ENCODE measurements around the gene KLK15.
"Not testable (repeated sequence)": the region's sequence is repeated elsewhere in the genome, so short reads cannot be mapped to it uniquely, and the experiment has no call there.

Gene KLK15

DNA sequence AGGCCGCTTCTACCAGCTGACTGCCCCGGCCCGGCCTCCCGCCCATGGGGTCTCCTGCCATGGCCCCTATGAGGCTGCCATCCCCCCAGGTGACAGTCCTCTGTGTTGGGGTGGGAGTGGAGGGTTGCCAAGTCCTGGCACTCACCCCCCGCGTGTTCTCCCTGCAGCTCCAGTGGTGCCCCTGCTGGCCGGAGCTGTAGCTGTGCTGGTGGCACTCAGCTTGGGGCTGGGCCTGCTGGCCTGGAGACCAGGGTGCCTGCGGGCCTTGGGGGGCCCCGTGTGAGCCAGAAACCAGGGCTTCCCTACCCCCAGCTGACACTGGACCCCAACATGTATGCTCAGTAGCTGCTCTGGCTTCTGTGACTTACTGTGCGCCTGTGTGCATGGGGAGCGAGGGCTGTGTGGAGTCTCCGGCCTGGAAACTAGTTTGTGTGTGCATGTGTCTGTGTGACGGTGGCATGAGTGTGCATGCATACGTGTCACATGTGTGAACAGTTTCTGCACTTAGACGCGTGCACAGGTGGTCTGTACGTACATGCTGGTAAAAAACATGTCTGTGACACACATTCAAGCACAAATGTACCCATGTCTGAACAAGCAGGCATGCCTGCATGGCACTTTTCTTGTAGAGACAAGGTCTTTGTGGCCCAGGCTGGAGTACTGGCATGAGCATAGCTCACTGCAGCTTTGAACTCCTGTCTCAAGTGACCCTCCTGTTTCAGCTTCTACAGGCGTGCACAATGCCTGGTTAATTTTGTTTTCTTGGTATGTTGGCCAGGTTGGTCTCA lies 38.3 kb downstream of the KLK15 start:
- DNase-seq, result no peak

DNA sequence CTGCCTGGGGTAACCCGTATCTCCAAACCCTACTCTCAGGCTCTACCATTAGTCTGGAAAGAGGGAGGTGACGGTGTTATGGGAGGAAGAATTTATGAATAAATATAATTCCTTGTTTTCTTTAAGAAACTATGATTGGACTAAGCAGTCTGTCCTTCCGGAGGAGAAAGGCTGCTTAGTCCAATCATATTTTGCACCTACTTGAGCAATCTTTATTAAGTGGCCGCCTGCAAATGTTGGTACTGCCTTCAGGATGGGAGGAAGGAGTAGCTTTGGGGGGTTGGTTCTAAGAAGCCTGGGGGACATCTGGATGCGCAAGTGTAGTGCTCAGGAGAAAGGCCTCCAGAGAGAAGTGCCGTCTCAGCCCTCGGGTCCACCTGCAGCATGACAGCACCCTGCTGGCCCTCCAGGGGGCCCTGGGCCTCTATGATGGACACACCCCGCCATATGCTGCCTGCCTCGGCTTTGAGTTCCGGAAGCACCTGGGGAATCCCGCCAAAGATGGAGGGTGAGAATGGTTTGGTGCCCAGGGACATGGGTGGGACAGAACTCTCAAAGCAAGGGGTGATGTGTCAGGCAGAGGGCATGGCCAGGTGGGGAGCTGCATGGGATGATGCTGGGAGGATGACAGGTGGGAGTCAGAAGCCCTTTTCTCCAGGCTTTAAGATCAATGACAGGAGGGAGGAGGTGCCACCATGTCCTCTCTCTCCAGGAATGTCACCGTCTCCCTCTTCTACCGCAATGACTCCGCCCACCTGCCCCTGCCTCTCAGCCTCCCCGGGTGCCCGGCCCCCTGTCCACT lies 39.1 kb downstream of the KLK15 start:
- DNase-seq, result no peak

DNA sequence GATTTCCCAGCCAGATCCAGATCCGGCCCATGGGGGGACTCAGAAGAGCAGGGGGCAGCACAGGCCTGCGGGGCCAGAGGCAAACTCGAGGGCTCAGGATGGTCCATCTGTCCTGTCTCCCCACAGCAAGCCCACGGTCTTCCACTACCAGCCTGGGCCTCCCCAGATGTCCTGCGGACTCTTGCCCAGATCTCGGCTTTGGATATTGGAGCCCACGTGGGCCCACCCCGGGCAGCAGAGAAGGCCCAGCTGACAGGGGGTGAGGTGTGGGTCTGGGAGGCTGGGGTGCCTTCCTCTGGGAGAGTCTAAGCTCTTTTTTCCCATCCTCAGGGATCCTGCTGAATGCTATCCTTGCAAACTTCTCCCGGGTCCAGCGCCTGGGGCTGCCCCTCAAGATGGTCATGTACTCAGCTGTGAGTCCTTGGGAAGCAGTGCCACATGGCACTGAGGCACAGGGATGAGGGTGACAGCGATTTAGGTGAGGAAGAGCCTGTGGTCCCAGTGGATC lies 39.8 kb downstream of the KLK15 start:
- no peak for DNase-seq

GRCh38 chr19:50792272-50793250 lies 40.8 kb downstream of the KLK15 start:
- no peak for DNase-seq

GRCh38 chr19:50791594-50792271 lies 41.6 kb downstream of the KLK15 start:
- DNase-seq, result no peak

DNA sequence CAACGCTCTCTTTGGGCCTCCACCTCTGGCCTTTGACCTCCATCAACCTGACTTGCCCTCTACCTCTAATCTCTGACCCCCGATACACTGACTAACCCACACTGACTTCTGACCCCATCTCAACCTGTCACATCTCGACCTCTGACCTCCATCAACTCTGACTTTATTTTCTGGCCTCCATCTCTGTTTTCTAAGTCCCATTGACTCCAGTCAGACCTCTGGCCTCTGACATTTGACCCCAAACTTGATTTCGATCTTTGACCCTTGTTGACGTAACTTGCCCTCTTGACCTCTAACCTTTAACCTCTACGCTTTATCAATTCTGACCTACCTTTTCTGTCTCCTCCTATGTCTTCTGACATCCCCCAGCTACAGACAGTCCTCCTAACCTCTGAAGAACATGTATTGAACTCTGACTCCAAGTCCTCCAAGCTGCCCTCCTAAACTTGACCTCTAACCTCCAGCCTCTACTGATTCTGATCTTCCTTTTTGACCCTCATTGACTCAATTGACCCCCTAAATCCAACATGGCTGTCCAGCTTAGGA lies 42.4 kb downstream of the KLK15 start:
- DNase-seq, result no peak

DNA sequence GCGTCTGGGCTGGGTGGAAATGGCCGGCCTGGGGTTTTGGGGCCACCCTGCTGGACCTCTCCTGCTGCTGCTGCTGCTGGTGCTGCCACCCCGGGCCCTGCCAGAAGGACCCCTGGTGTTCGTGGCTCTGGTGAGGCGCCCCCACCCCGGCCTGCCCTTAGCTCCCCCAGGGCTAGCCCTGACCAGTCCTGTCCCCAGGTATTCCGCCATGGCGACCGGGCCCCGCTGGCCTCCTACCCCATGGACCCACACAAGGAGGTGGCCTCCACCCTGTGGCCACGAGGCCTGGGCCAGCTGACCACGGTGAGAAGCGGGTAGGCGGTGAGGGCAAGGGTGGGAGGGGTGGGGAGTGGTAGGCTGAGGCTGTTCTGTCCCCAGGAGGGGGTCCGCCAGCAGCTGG lies 43.0 kb downstream of the KLK15 start, which contains the start of gene ACP4:
Gene ACP4, plus strand, starts transcription at position 20 of the 400 bp plus-strand sequence. Its CDS starts 0 bp downstream, at position 20.
- DNase-seq, result no peak

GRCh38 chr19:50785329-50785728 lies 48.0 kb downstream of the KLK15 start:
- no peak for DNase-seq

- DNase-seq, result no peak
Measured at GRCh38 chr19:50784710-50785109, 48.7 kb downstream of the KLK15 start.

GRCh38 chr19:50783848-50784152 lies 49.6 kb downstream of the KLK15 start:
- not testable (repeated sequence) for DNase-seq

GRCh38 chr19:50780753-50781435 lies 52.5 kb downstream of the KLK15 start:
- no peak for DNase-seq

GRCh38 chr19:50779504-50780457 lies 53.6 kb downstream of the KLK15 start:
- no peak for DNase-seq

- DNase-seq, result no peak
Measured at GRCh38 chr19:50778906-50779430, 54.4 kb downstream of the KLK15 start.

- no peak for DNase-seq
Measured at GRCh38 chr19:50777830-50778303, 55.5 kb downstream of the KLK15 start.

- no peak for DNase-seq
Measured at GRCh38 chr19:50777261-50777660, 56.1 kb downstream of the KLK15 start.

- no peak for DNase-seq
Measured at GRCh38 chr19:50776131-50776530, 57.2 kb downstream of the KLK15 start.

Measured in activated gamma-delta T cell (primary cell).